ENCODE measurements around the gene HOXD12.

DNA sequence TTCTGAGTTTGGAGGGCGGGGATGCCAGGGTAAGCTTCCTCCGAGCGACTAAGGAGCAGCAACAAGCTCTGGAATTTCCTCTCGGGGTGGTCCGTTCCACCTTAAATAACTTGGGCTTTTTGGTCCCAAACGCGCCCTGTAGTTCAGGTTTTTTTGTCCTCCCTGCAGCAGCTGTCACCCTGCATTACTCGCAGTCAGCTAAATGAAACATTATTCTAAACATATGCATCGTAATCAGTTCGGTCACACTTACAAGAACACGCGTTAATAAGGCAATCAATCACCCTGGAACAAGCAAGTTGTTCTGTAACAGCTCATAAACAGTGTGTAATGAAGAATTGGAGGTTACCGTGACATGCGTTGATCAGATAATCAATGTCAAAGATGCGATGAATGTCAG, 24.1 kb upstream of the HOXD12 start:
- TF ChIP-seq, protein P1, sequence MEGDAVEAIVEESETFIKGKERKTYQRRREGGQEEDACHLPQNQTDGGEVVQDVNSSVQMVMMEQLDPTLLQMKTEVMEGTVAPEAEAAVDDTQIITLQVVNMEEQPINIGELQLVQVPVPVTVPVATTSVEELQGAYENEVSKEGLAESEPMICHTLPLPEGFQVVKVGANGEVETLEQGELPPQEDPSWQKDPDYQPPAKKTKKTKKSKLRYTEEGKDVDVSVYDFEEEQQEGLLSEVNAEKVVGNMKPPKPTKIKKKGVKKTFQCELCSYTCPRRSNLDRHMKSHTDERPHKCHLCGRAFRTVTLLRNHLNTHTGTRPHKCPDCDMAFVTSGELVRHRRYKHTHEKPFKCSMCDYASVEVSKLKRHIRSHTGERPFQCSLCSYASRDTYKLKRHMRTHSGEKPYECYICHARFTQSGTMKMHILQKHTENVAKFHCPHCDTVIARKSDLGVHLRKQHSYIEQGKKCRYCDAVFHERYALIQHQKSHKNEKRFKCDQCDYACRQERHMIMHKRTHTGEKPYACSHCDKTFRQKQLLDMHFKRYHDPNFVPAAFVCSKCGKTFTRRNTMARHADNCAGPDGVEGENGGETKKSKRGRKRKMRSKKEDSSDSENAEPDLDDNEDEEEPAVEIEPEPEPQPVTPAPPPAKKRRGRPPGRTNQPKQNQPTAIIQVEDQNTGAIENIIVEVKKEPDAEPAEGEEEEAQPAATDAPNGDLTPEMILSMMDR (IDR thresholded peaks at IDR 0.05; ENCODE audit: low read length): no peak
- TF ChIP-seq EZH2 (optimal IDR thresholded peaks at IDR 0.05; ENCODE audit: low read depth, low read length): no peak

Measured in MM.1S (cell line).